K562 (cell line): ENCODE data around the gene NTPCR.

Experiments
- POLR2A ChIP-seq: fragments of 450-650 bp; conservative IDR thresholded peaks from 2 replicates; pipeline ENCODE4 v1.6.1; 2016
- TF ChIP-seq, protein P1 (sequence below), 2 experiments: fragments of 450-650 bp; IDR thresholded peaks; 2 replicates each; pipeline ENCODE4 v1.6.1; 2016; ENCODE audit warnings: mild to moderate bottlenecking in 2 of 2, borderline replicate concordance in 1 of 2, low read depth in 1 of 2, moderate library complexity in 1 of 2

DNA sequence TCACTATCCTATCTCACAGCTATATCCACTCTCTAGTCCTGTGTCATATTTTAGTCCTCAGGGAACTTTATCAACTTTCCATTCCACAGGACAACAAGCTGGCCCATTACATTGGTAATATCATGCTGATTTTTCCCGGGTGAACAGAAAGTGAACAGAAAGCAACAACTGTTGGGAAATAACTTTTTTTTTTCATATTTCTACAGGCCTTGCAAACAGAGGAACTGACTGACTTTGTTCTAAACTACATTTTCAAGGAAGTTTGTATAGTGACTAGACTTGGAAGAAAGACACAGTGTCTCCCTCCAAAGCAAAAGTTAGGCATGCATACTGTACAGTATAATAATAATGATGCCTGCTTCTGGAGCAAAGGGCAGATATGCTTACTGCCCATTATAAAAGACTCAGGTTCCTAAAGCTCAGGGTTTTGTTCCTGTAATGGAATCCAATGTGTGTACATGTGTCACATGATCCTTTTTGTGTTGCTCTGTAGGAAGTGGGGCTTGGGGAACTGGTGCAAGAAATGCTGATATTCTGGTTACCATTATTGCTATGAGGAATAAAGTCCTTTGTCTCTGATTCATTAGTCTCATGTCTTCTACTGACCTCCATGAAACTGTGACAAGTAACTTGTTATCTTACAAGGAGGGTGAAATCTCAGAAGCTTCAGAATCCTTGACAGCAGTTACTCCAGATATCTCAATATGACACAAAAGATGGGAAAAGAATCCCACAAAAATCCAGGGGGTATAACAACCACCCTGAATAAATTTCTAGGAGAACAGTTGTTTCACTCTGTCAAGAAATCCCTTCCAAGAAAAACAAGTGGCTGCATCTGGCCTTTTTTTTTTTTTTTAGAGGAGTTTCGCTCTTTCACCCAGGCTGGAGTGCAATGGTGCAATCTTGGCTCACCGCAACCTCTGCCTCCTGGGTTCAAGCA, 17.7 kb upstream of the NTPCR start:
- TF ChIP-seq POLR2A: no peak
- TF ChIP-seq, protein P1, sequence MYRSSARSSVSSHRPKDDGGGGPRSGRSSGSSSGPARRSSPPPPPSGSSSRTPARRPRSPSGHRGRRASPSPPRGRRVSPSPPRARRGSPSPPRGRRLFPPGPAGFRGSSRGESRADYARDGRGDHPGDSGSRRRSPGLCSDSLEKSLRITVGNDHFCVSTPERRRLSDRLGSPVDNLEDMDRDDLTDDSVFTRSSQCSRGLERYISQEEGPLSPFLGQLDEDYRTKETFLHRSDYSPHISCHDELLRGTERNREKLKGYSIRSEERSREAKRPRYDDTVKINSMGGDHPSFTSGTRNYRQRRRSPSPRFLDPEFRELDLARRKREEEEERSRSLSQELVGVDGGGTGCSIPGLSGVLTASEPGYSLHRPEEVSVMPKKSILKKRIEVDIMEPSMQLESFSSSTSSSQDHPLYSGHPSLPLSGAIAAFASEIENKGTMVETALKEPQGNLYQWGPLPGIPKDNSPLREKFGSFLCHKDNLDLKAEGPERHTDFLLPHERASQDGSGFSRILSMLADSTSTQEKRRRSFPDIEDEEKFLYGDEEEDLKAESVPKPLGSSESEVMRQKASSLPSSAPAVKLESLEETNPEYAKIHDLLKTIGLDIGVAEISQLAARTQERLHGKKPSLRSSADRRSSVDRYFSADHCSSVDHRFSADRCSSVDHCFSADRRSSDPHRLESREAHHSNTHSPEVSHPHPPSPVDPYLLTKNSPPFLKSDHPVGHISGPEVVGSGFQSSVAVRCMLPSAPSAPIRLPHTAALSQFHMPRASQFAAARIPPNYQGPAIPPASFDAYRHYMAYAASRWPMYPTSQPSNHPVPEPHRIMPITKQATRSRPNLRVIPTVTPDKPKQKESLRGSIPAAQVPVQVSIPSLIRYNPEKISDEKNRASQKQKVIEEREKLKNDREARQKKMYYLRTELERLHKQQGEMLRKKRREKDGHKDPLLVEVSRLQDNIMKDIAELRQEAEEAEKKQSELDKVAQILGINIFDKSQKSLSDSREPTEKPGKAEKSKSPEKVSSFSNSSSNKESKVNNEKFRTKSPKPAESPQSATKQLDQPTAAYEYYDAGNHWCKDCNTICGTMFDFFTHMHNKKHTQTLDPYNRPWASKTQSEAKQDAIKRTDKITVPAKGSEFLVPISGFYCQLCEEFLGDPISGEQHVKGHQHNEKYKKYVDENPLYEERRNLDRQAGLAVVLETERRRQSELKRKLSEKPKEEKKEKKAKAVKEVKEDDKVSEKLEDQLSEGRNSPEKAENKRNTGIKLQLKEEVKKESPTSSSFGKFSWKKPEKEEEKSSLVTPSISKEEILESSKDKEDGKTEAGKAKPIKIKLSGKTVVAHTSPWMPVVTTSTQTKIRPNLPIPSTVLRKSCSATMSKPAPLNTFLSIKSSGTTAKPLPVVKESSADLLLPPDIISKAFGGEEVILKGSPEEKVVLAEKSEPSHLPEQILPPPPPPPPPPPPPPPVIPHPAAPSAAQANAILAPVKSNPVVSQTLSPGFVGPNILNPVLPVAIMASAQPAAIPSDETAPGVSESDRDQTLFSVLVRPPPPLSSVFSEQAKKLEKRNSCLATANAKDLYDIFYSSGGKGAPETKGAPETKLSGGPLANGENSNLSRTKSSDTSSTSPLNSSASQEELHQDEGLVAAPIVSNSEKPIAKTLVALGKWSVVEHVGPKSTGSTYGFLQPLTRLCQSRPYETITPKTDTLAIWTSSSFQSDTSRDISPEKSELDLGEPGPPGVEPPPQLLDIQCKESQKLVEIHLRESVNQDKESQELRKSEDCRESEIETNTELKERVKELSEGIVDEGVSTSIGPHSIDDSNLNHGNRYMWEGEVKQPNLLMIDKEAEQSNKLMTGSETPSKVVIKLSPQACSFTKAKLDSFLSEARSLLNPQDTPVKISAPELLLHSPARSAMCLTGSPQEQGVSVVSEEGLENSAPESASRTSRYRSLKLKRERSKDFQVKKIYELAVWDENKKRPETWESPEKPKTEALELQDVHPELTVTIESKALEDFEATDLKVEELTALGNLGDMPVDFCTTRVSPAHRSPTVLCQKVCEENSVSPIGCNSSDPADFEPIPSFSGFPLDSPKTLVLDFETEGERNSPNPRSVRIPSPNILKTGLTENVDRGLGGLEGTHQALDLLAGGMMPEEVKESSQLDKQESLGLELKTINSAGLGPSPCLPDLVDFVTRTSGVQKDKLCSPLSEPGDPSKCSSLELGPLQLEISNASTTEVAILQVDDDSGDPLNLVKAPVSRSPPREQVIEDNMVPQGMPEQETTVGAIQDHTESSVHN (IDR thresholded peaks at IDR 0.05; ENCODE audit: borderline replicate concordance in 1 of 2, low read depth in 1 of 2): no peak
